HEK293T (cell line): ENCODE data around the gene PCED1B.

ENCODE experiments used
- ARNT ChIP-seq: fragments of 450-650 bp; IDR thresholded peaks from 2 replicates; pipeline ENCODE4 v1.6.1; 2017; ENCODE audit warnings: mild to moderate bottlenecking
- ELF4 ChIP-seq: fragments of 450-650 bp; IDR thresholded peaks from 2 replicates; pipeline ENCODE4 v1.6.1; 2017; ENCODE audit warnings: antibody characterized with exemption
- FOXM1 ChIP-seq: fragments of 450-650 bp; IDR thresholded peaks from 2 replicates; pipeline ENCODE4 v1.6.1; 2017; ENCODE audit warnings: mild to moderate bottlenecking, borderline replicate concordance
- NFRKB ChIP-seq: fragments of 450-650 bp; IDR thresholded peaks from 2 replicates; pipeline ENCODE4 v1.6.1; 2016; ENCODE audit warnings: mild to moderate bottlenecking, moderate library complexity
- SUZ12 ChIP-seq: fragments of 450-650 bp; IDR thresholded peaks from 2 replicates; pipeline ENCODE4 v1.6.1; 2016; ENCODE audit warnings: mild to moderate bottlenecking
- TARDBP ChIP-seq: fragments of 450-650 bp; IDR thresholded peaks from 2 replicates; pipeline ENCODE4 v1.6.1; 2016

- TF ChIP-seq NFRKB, result no peak
- TF ChIP-seq ELF4, result no peak
- TF ChIP-seq FOXM1, result no peak
- no peak for TF ChIP-seq TARDBP
- no peak for TF ChIP-seq SUZ12
- TF ChIP-seq ARNT, result no peak
Measured at GRCh38 chr12:47212701-47213039, 133.2 kb downstream of the PCED1B start.
